Tibial nerve (tissue), 4 donors: ENCODE data around the gene KLC3. TPM values are rescaled to one million over a fixed set of nuclear protein-coding genes. Genes with fewer than 3 reads are reported as not detected.

Experiments
- DNase-seq, 2 donors: peaks; one replicate each; pipeline ENCODE4 v3.0.0-alpha.2; 2019; ENCODE audit warnings: low spot score in 2 of 2
- H3K27ac ChIP-seq, 4 donors: fragments of 200-600 bp; sonication (generic) in 3 of 4; one replicate each; pipeline ENCODE4 v1.5.1; 2017 to 2019; ENCODE audit warnings: mild to moderate bottlenecking in 1 of 4
- H3K27me3 ChIP-seq, 2 donors: fragments of 200-600 bp; sonication (generic) in 1 of 2; one replicate each; pipeline versions ENCODE4 v1.5.1 to v1.6.0; 2017 to 2019
- H3K36me3 ChIP-seq, 3 donors: fragments of 200-600 bp; sonication (generic); one replicate each; pipeline ENCODE4 v1.5.1; 2018 to 2019
- H3K4me1 ChIP-seq, 4 donors: fragments of 200-600 bp; sonication (generic) in 3 of 4; one replicate each; pipeline ENCODE4 v1.5.1; 2017 to 2019
- H3K4me3 ChIP-seq, 4 donors: fragments of 200-600 bp; sonication (generic) in 3 of 4; one replicate each; pipeline ENCODE4 v1.5.1; 2017 to 2019; ENCODE audit warnings: mild to moderate bottlenecking in 1 of 4, moderate library complexity in 1 of 4
- H3K9me3 ChIP-seq, 4 donors: fragments of 200-600 bp; sonication (generic) in 3 of 4; one replicate each; pipeline ENCODE4 v1.5.1; 2017 to 2019
- CTCF ChIP-seq, 5 experiments: fragments of 200-600 bp in 3 of 5; fragments of 450-650 bp in 2 of 5; sonication (generic) in 3 of 5; IDR thresholded peaks; one replicate each; pipeline ENCODE4 v1.5.1; 2016 to 2019; ENCODE audit warnings: antibody characterized with exemption in 5 of 5, mild to moderate bottlenecking in 3 of 5, moderate library complexity in 2 of 5
- EP300 ChIP-seq, 2 donors: sonication (generic); formaldehyde crosslinking; IDR thresholded peaks; one replicate each; pipeline ENCODE4 v1.6.1; 2017; ENCODE audit warnings: antibody characterized with exemption in 2 of 2, mild to moderate bottlenecking in 1 of 2
- POLR2A ChIP-seq, 2 donors: fragments of 450-650 bp; IDR thresholded peaks; one replicate each; pipeline ENCODE4 v1.6.1; 2017; ENCODE audit warnings: antibody characterized with exemption in 2 of 2, mild to moderate bottlenecking in 2 of 2, moderate library complexity in 2 of 2
- WGBS, 2 donors: methylation state at CpG; one replicate each; pipeline ENCODE4 v1.1.5; 2018; 5-methylcytosine and 5-hydroxymethylcytosine counted together
- total RNA-seq, 4 donors: library from RNA; depleted of rRNA; stranded (reverse); fragments of >200 nt; gene quantifications; one replicate each; pipeline ENCODE4 v1.1.0, GENCODE V29; 2016

The KLC3 gene
- total RNA-seq, 4 donors from 2014 or later = not detected

- H3K4me3 ChIP-seq = no peak overlapping the region
- no peaks in the 10 kb centered on the region for H3K4me1 ChIP-seq
- no peak for TF ChIP-seq POLR2A (IDR thresholded peaks at IDR 0.05)
- TF ChIP-seq CTCF (IDR thresholded peaks at IDR 0.05) = no peak
- TF ChIP-seq EP300 (IDR thresholded peaks at IDR 0.05) = no peak
- no peak overlapping the region for H3K27ac ChIP-seq
- peaks cover 0 to 16% (median 0%) of the 10 kb centered on the region in 4 donors for H3K9me3 ChIP-seq
- no peaks in the 10 kb centered on the region for H3K27me3 ChIP-seq
- peaks cover 0 to 99% (median 3%) of the 10 kb centered on the region in 3 donors for H3K36me3 ChIP-seq
- WGBS, 2 donors = 92% methylated on average over 4 of the region's 4 CpGs
- no peak for DNase-seq
These were observed 44.2 kb upstream of the KLC3 start for GRCh38 chr19:45296355-45296754.

GRCh38 chr19:45297674-45298073 is 42.9 kb upstream of the KLC3 start:
- Histone ChIP-seq H3K36me3 (peaks cover 0 to 97% (median 0%) of the 10 kb centered on the region in 3 donors), H3K4me1 (no peaks in the 10 kb centered on the region), H3K27ac (no peak overlapping the region), H3K27me3 (no peaks in the 10 kb centered on the region), H3K4me3 (no peak overlapping the region), H3K9me3 (peaks cover 0 to 13% (median 0%) of the 10 kb centered on the region in 4 donors)
- no peak for DNase-seq
- TF ChIP-seq EP300 (IDR thresholded peaks at IDR 0.05) (no peak), CTCF (IDR thresholded peaks at IDR 0.05) (no peak), POLR2A (IDR thresholded peaks at IDR 0.05) (no peak)
- 89 to 94% methylated on average over 18 of the region's 18 CpGs for WGBS, 2 donors

- H3K27ac ChIP-seq = no peak overlapping the region
- no peaks in the 10 kb centered on the region for H3K4me1 ChIP-seq
- H3K27me3 ChIP-seq = no peaks in the 10 kb centered on the region
- H3K4me3 ChIP-seq = no peak overlapping the region
- no peak for TF ChIP-seq POLR2A (IDR thresholded peaks at IDR 0.05)
- no peak for TF ChIP-seq EP300 (IDR thresholded peaks at IDR 0.05)
- TF ChIP-seq CTCF (IDR thresholded peaks at IDR 0.05) = no peak
- DNase-seq = no peak
- H3K36me3 ChIP-seq = peaks cover 0 to 97% (median 0%) of the 10 kb centered on the region in 3 donors
- WGBS, 2 donors = 96% methylated on average over 4 to 5 of the region's 5 CpGs
- H3K9me3 ChIP-seq = peaks cover 0 to 7% (median 0%) of the 10 kb centered on the region in 4 donors
These were observed 42.3 kb upstream of the KLC3 start for GRCh38 chr19:45298264-45298663.

DNA sequence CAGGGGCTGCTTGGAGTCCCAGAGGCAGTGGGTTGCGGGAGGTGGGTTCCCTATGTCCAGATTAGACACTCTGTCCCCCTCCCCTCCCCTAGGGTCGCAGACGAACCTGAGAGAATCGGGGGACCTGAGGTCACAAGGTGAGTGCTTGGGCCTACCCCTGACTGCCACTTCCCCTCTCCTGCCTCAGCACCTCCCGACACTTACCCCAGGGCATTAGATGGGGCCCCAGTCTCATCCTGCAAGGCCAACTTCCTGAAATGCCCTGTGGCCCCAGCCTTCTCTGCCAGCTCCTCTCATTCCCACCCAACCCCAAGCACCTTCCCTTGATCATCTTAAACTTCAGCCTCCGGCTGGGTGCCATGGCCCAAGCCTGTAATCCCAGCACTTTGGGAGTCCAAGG is 40.8 kb upstream of the KLC3 start:
- no peak overlapping the region for H3K4me3 ChIP-seq
- no peaks in the 10 kb centered on the region for H3K27me3 ChIP-seq
- no peak for DNase-seq
- no peak for TF ChIP-seq EP300 (IDR thresholded peaks at IDR 0.05)
- no peak for TF ChIP-seq CTCF (IDR thresholded peaks at IDR 0.05)
- no peak for TF ChIP-seq POLR2A (IDR thresholded peaks at IDR 0.05)
- peaks cover 0 to 11% (median 0%) of the 10 kb centered on the region in 4 donors for H3K9me3 ChIP-seq
- H3K36me3 ChIP-seq = peaks cover 0 to 86% (median 0%) of the 10 kb centered on the region in 3 donors
- H3K4me1 ChIP-seq = no peaks in the 10 kb centered on the region
- WGBS, 2 donors = 90% methylated on average over 6 of the region's 6 CpGs
- no peak overlapping the region for H3K27ac ChIP-seq

DNA sequence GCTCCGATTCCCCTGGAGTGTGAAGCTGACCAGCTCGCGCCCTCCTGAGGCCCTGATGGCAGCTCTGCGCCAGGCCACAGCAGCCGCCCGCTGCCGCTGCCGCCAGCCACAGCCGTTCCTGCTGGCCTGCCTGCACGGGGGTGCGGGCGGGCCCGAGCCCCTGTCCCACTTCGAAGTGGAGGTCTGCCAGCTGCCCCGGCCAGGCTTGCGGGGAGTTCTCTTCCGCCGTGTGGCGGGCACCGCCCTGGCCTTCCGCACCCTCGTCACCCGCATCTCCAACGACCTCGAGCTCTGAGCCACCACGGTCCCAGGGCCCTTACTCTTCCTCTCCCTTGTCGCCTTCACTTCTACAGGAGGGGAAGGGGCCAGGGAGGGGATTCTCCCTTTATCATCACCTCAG is 38.1 kb upstream of the KLC3 start:
- Histone ChIP-seq H3K9me3 (peaks cover 0 to 11% (median 0%) of the 10 kb centered on the region in 4 donors), H3K36me3 (peaks cover 0 to 59% (median 0%) of the 10 kb centered on the region in 3 donors), H3K27ac (no peak overlapping the region), H3K27me3 (no peaks in the 10 kb centered on the region), H3K4me3 (no peak overlapping the region), H3K4me1 (no peaks in the 10 kb centered on the region)
- TF ChIP-seq CTCF (IDR thresholded peaks at IDR 0.05) (no peak), POLR2A (IDR thresholded peaks at IDR 0.05) (no peak), EP300 (IDR thresholded peaks at IDR 0.05) (no peak)
- WGBS, 2 donors = 88 to 94% methylated on average over 23 to 27 of the region's 27 CpGs
- DNase-seq = no peak
